ENCODE data around the gene OAT.

GRCh38 chr10:124349996-124350280, 68.8 kb downstream of the OAT start:
- TF ChIP-seq EZH2phosphoT487 (IDR thresholded peaks at IDR 0.05; ENCODE audit: low read depth, severe bottlenecking, unreplicated experiment): no peak
- TF ChIP-seq, protein P1, sequence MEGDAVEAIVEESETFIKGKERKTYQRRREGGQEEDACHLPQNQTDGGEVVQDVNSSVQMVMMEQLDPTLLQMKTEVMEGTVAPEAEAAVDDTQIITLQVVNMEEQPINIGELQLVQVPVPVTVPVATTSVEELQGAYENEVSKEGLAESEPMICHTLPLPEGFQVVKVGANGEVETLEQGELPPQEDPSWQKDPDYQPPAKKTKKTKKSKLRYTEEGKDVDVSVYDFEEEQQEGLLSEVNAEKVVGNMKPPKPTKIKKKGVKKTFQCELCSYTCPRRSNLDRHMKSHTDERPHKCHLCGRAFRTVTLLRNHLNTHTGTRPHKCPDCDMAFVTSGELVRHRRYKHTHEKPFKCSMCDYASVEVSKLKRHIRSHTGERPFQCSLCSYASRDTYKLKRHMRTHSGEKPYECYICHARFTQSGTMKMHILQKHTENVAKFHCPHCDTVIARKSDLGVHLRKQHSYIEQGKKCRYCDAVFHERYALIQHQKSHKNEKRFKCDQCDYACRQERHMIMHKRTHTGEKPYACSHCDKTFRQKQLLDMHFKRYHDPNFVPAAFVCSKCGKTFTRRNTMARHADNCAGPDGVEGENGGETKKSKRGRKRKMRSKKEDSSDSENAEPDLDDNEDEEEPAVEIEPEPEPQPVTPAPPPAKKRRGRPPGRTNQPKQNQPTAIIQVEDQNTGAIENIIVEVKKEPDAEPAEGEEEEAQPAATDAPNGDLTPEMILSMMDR (IDR thresholded peaks at IDR 0.05; ENCODE audit: poor library complexity): no peak

All from hepatocyte (in vitro differentiated cells).